A673 (cell line): ENCODE results near the gene LRRFIP1. TPM values are rescaled to one million over a fixed set of nuclear protein-coding genes. Genes with fewer than 3 reads are reported as not detected.

ENCODE experiments used
- BruUV-seq: library from RNA; stranded (reverse); fragments of 400-500 nt; replicated peaks from 2 replicates; lab custom pipeline; 2021; lab: Mats Ljungman, UMichigan
- CTCF ChIA-PET: fragments of 300-600 bp; sonication (Branson Sonifier 250); formaldehyde crosslinking; loops from one replicate; lab custom pipeline; 2022; ENCODE audit warnings: antibody characterized with exemption; lab: Charles Lee
- POLR2A ChIA-PET: fragments of 300-600 bp; sonication (Branson Sonifier 250); formaldehyde crosslinking; loops from one replicate; lab custom pipeline; 2022; ENCODE audit warnings: antibody characterized with exemption; ENCODE audit not compliant: low non-redundant PET; lab: Charles Lee
- DNase-seq: peaks from one replicate; pipeline ENCODE4 v3.0.0-alpha.2; 2015; ENCODE audit warnings: low spot score
- H3K27ac ChIP-seq: fragments of 200-600 bp; sonication (generic); 2 replicates; pipeline ENCODE4 v1.5.1; 2016; ENCODE audit warnings: mixed run types, low read depth, mild to moderate bottlenecking, mixed read lengths, antibody characterized with exemption, low read length; ENCODE audit not compliant: poor library complexity, severe bottlenecking
- H3K27me3 ChIP-seq: fragments of 200-600 bp; sonication (generic); replicated peaks from 2 replicates; pipeline ENCODE4 v1.6.1; 2017; ENCODE audit warnings: mixed run types, low read depth, mild to moderate bottlenecking, mixed read lengths, antibody characterized with exemption, low read length; ENCODE audit not compliant: insufficient read depth, poor library complexity
- H3K36me3 ChIP-seq: fragments of 200-600 bp; sonication (generic); 2 replicates; pipeline ENCODE4 v1.6.1; 2016; ENCODE audit warnings: mixed run types, mild to moderate bottlenecking, mixed read lengths, antibody characterized with exemption, low read length; ENCODE audit not compliant: insufficient read depth, poor library complexity, severe bottlenecking
- H3K4me1 ChIP-seq: fragments of 200-600 bp; sonication (generic); 2 replicates; pipeline ENCODE4 v1.6.1; 2017; ENCODE audit warnings: mixed run types, mild to moderate bottlenecking, mixed read lengths, antibody characterized with exemption, low read length; ENCODE audit not compliant: insufficient read depth, poor library complexity, severe bottlenecking
- H3K4me3 ChIP-seq: fragments of 200-600 bp; sonication (generic); 2 replicates; pipeline ENCODE4 v1.5.1; 2016; ENCODE audit warnings: low read depth, mixed run types, mild to moderate bottlenecking, mixed read lengths, low read length; ENCODE audit not compliant: poor library complexity, severe bottlenecking
- H3K9me3 ChIP-seq: fragments of 200-600 bp; sonication (generic); 2 replicates; pipeline ENCODE4 v1.6.1; 2016; ENCODE audit warnings: mixed run types, low read depth, mild to moderate bottlenecking, mixed read lengths, antibody characterized with exemption, low read length; ENCODE audit not compliant: poor library complexity, severe bottlenecking
- CTCF ChIP-seq: fragments of 300-800, 200-600 bp; sonication (generic); conservative IDR thresholded peaks from 2 replicates; pipeline ENCODE4 v1.5.1; 2017; ENCODE audit warnings: low read depth, mild to moderate bottlenecking, antibody characterized with exemption, low read length, moderate library complexity, mixed read lengths
- EZH2 ChIP-seq: fragments of 200-600 bp; sonication (generic); IDR thresholded peaks from 2 replicates; pipeline ENCODE4 v1.6.1; 2017; ENCODE audit warnings: borderline replicate concordance, low read depth, mild to moderate bottlenecking, mixed read lengths, antibody characterized with exemption, low read length; ENCODE audit not compliant: poor library complexity, severe bottlenecking
- intact Hi-C: fragments of 100-400 bp; cut with micrococcal nuclease; formaldehyde crosslinking; loops from one replicate; pipeline ENCODE4 v1.10.0; 2022; ENCODE audit not compliant: unreplicated experiment
- total RNA-seq: library from RNA; stranded (reverse); gene quantifications from 2 replicates; pipeline ENCODE4 v1.2.3, GENCODE V29; 2021

LRRFIP1 gene
- total RNA-seq, 1 experiment from 2014 or later = 69.3 TPM

GRCh38 chr2:237637429-237638135 lies 10.2 kb downstream of the LRRFIP1 start:
- H3K4me3 ChIP-seq = no peak overlapping the region
- BruUV-seq = no TSS peak
- POLR2A ChIA-PET = no interaction called here
- CTCF ChIA-PET = no interaction called here
- no peak for DNase-seq
- no peaks in the 10 kb centered on the region for H3K27me3 ChIP-seq
- TF ChIP-seq CTCF = no peak
- intact Hi-C loops = no loop called here
- no peaks in the 10 kb centered on the region for H3K4me1 ChIP-seq
- H3K9me3 ChIP-seq = peaks cover 11% of the 10 kb centered on the region
- no peak overlapping the region for H3K27ac ChIP-seq
- H3K36me3 ChIP-seq = no peaks in the 10 kb centered on the region

GRCh38 chr2:237638176-237638575 lies 10.8 kb downstream of the LRRFIP1 start:
- Histone ChIP-seq H3K36me3 (no peaks in the 10 kb centered on the region), H3K27me3 (no peaks in the 10 kb centered on the region), H3K4me3 (no peak overlapping the region), H3K4me1 (no peaks in the 10 kb centered on the region), H3K27ac (no peak overlapping the region), H3K9me3 (peaks cover 11% of the 10 kb centered on the region)
- intact Hi-C loops = no loop called here
- TF ChIP-seq EZH2 (no peak), CTCF (no peak)
- ChIA-PET POLR2A (no interaction called here), CTCF (no interaction called here)
- no peak for DNase-seq
- BruUV-seq = no TSS peak

DNA sequence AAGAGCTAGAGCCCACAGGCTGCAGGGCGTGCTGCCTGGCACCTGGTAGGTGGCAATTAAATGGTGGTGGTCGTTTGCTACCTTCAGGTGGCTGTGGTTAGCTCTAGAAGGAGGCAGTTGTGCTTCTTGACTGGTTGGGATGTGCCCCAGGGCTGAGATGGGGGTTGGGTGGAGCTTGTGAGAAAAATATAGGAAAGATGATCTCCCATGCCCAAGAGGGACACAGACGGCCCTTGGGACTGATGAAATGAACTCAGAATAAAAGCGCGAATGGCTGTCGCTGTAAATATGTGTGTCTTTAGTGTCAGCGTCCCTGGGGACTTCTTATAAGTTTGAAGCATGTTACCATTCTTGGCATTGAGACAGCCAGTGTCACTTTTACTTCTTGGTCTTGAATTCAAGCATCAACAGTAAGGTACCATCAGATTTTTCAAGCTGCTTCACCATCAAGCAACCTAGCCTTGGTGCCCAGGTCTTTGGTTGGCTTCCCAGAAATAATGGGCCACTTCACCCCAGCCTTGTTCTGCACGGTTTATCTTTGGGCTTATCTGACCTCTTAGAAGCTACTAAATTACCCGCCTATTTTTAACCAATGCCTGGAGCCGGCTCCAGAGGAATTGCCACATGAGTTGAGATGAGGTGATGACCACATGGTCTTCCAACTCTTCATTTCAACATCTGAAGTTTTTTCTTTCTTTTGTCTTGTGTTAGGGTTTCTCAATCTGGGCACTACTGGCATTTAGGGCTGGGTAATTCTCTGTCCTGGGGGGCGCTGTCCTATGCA lies 11.9 kb downstream of the LRRFIP1 start:
- no peak for TF ChIP-seq EZH2
- TF ChIP-seq CTCF = no peak
- no peaks in the 10 kb centered on the region for H3K27me3 ChIP-seq
- BruUV-seq = no TSS peak
- peak; percentile 65 for DNase-seq
- intact Hi-C loops = no loop called here
- no peak overlapping the region for H3K27ac ChIP-seq
- H3K9me3 ChIP-seq = peaks cover 11% of the 10 kb centered on the region
- no peak overlapping the region for H3K4me3 ChIP-seq
- ChIA-PET CTCF (no interaction called here), POLR2A (no interaction called here)
- no peaks in the 10 kb centered on the region for H3K4me1 ChIP-seq
- no peaks in the 10 kb centered on the region for H3K36me3 ChIP-seq
